Duodenal mucosa (tissue), 2 donors: ENCODE results near the gene NCKAP1.
"Not testable (repeated sequence)": the region's sequence is repeated elsewhere in the genome, so short reads cannot be mapped to it uniquely, and the experiment has no call there.

Source experiments
- H3K27ac ChIP-seq: one replicate; pipeline ENCODE4 v1.7.0; 2013; ENCODE audit warnings: low read depth, low read length
- H3K27me3 ChIP-seq, 2 donors: one replicate each; pipeline ENCODE4 v1.7.0; 2013; ENCODE audit warnings: low read length in 2 of 2, control low read depth in 1 of 2; ENCODE audit not compliant: insufficient read depth in 2 of 2, control insufficient read depth in 1 of 2
- H3K36me3 ChIP-seq, 2 donors: one replicate each; pipeline ENCODE4 v1.7.0; 2013; ENCODE audit warnings: low read length in 2 of 2, control low read depth in 1 of 2; ENCODE audit not compliant: insufficient read depth in 2 of 2, control insufficient read depth in 1 of 2
- H3K4me1 ChIP-seq, 2 donors: one replicate each; pipeline ENCODE4 v1.7.0; 2013; ENCODE audit warnings: low read length in 2 of 2, control low read depth in 1 of 2; ENCODE audit not compliant: insufficient read depth in 2 of 2, control insufficient read depth in 1 of 2
- H3K4me3 ChIP-seq, 2 donors: one replicate each; pipeline ENCODE4 v1.7.0; 2013; ENCODE audit warnings: low read length in 2 of 2, low read depth in 1 of 2
- H3K9ac ChIP-seq, 2 donors: one replicate each; pipeline ENCODE4 v1.7.0; 2013; ENCODE audit warnings: low read length in 2 of 2, low read depth in 1 of 2
- H3K9me3 ChIP-seq, 2 donors: one replicate each; pipeline ENCODE4 v1.7.0; 2013; ENCODE audit warnings: low read length in 2 of 2, control low read depth in 1 of 2; ENCODE audit not compliant: control insufficient read depth in 1 of 2

NCKAP1 gene

GRCh38 chr2:183027443-183027842 is 10.8 kb downstream of the NCKAP1 start:
- Histone ChIP-seq H3K27me3 (peaks cover 0 to 2% of the 10 kb centered on the region in 2 donors), H3K4me1 (peaks cover 0 to 10% of the 10 kb centered on the region in 2 donors), H3K4me3 (no peak overlapping the region), H3K36me3 (no peaks in the 10 kb centered on the region), H3K9me3 (no peaks in the 10 kb centered on the region), H3K9ac (no peak overlapping the region), H3K27ac (no peak overlapping the region)

DNA sequence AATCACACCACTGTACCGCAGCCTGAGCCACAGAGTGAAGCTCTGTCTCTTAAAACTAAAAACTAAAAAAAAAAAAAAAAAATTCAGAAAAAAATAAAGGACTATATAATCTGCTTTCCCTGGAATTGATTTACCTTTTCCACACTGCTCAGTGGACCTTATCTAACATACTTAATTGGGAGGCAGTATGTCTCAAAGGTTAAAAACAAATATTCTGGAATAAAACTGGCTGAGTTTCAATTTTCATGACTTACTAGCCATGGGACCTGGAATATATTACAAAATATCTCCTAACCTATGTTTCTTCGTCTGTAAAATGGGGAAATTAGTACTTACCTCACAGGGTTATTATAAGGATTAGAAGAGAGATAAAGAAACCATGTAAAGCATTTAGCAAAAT is 11.8 kb downstream of the NCKAP1 start:
- Histone ChIP-seq H3K27me3 (peaks cover 0 to under 1% of the 10 kb centered on the region in 2 donors), H3K4me3 (no peak overlapping the region), H3K9me3 (no peaks in the 10 kb centered on the region), H3K27ac (no peak overlapping the region), H3K36me3 (peaks cover 0 to 4% of the 10 kb centered on the region in 2 donors), H3K4me1 (peaks cover 0 to 10% of the 10 kb centered on the region in 2 donors), H3K9ac (no peak overlapping the region)

- H3K9ac ChIP-seq, result no peak overlapping the region
- H3K9me3 ChIP-seq, result no peaks in the 10 kb centered on the region
- no peak overlapping the region for H3K27ac ChIP-seq
- peaks cover 0 to 10% of the 10 kb centered on the region in 2 donors for H3K4me1 ChIP-seq
- H3K4me3 ChIP-seq, result no peak overlapping the region
- H3K36me3 ChIP-seq, result peaks cover 0 to 8% of the 10 kb centered on the region in 2 donors
- no peaks in the 10 kb centered on the region for H3K27me3 ChIP-seq
Observed at GRCh38 chr2:183025993-183026392, 12.3 kb downstream of the NCKAP1 start.

GRCh38 chr2:183024339-183025095 is 13.7 kb downstream of the NCKAP1 start:
- Histone ChIP-seq H3K4me1 (peaks cover 0 to 10% of the 10 kb centered on the region in 2 donors), H3K27ac (no peak overlapping the region)

DNA sequence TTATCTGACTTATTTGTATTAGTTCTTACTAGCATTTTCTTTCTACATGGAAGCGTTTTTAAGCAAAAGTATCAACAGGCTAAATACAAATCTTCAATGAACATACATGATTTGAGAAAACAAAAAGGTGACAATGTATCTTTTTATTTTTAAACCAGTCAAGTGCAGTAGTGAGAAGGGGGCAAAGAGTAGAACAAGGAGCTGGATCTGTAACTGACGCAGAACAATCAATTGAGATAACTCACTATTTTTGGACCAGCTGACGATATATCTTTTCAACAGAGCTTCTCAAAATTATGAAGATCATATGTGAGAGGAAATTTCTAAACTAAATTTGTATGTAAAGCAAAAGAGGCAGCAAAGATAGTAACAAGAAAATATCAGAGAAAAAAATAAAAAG is 15.5 kb downstream of the NCKAP1 start:
- H3K9me3 ChIP-seq, result no peaks in the 10 kb centered on the region
- H3K4me3 ChIP-seq, result no peak overlapping the region
- H3K36me3 ChIP-seq, result peaks cover 0 to 8% of the 10 kb centered on the region in 2 donors
- no peaks in the 10 kb centered on the region for H3K27me3 ChIP-seq
- no peak overlapping the region for H3K9ac ChIP-seq
- no peak overlapping the region for H3K27ac ChIP-seq
- H3K4me1 ChIP-seq, result peaks cover 0 to 10% of the 10 kb centered on the region in 2 donors

More at GRCh38 chr2:183024339-183025095, 13.7 kb downstream of the NCKAP1 start:
- Histone ChIP-seq H3K36me3 (peaks cover 0 to 8% of the 10 kb centered on the region in 2 donors), H3K9ac (no peak overlapping the region), H3K4me3 (no peak overlapping the region), H3K27me3 (no peaks in the 10 kb centered on the region), H3K9me3 (no peaks in the 10 kb centered on the region)

DNA sequence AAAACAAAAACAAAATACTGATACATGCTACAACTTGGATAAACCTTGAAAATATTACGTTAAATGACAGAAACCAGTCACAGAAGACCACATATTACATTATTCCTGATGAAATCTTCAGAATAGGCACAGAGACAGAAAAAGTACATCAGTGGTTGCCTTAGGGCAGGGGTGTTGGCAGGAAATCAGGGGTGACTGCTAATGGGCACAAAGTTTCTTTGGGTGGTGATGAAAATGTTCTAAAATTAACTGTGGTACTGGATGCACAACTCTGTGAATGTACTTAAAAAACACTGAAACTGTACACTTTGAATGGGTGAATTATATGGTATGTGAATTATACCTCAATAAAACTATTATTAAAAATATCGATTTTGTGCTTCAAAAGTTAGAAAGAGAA is 16.6 kb downstream of the NCKAP1 start:
- peaks cover 0 to 5% of the 10 kb centered on the region in 2 donors for H3K4me1 ChIP-seq
- H3K9me3 ChIP-seq, result no peaks in the 10 kb centered on the region
- H3K27me3 ChIP-seq, result no peaks in the 10 kb centered on the region
- no peak overlapping the region for H3K9ac ChIP-seq
- H3K4me3 ChIP-seq, result no peak overlapping the region
- no peak overlapping the region for H3K27ac ChIP-seq
- peaks cover 0 to 8% of the 10 kb centered on the region in 2 donors for H3K36me3 ChIP-seq

GRCh38 chr2:183019718-183020442 is 18.4 kb downstream of the NCKAP1 start:
- peaks cover 0 to 8% of the 10 kb centered on the region in 2 donors for H3K36me3 ChIP-seq
- no peak overlapping the region for H3K27ac ChIP-seq
- no peaks in the 10 kb centered on the region for H3K4me1 ChIP-seq
- no peak overlapping the region for H3K9ac ChIP-seq
- H3K4me3 ChIP-seq, result no peak overlapping the region
- H3K9me3 ChIP-seq, result no peaks in the 10 kb centered on the region
- H3K27me3 ChIP-seq, result no peaks in the 10 kb centered on the region

- H3K27ac ChIP-seq, H3K9ac ChIP-seq, H3K27me3 ChIP-seq, H3K4me1 ChIP-seq, H3K9me3 ChIP-seq, H3K4me3 ChIP-seq, H3K36me3 ChIP-seq: not testable (repeated sequence)
Observed at GRCh38 chr2:183017845-183018244, 20.4 kb downstream of the NCKAP1 start.

DNA sequence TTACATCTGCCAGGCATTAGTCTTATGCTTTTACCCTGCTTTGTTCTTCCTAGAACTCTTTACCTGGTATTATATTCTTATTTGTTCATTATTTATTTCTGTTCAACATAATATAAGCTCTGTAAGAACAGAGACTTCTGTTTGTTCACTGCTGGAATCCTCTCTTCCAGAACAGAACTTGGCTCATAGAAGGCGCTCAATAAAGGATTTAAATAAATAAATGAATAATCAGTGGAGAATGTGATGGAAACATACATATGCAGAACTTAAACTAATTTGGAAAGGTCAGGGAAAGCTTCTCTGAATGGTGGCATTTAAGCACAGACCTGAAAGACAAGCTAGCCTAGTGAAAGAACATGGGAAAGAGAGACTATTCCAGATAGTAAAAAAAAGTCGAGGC is 24.3 kb downstream of the NCKAP1 start:
- H3K9ac ChIP-seq, result no peak overlapping the region
- H3K36me3 ChIP-seq, result no peaks in the 10 kb centered on the region
- no peaks in the 10 kb centered on the region for H3K9me3 ChIP-seq
- H3K4me3 ChIP-seq, result no peak overlapping the region
- H3K27ac ChIP-seq, result no peak overlapping the region
- H3K4me1 ChIP-seq, result no peaks in the 10 kb centered on the region
- H3K27me3 ChIP-seq, result no peaks in the 10 kb centered on the region

- H3K4me1 ChIP-seq, result no peaks in the 10 kb centered on the region
- no peaks in the 10 kb centered on the region for H3K27me3 ChIP-seq
Observed at GRCh38 chr2:183011743-183012142, 26.5 kb downstream of the NCKAP1 start.

More at GRCh38 chr2:183011743-183012142, 26.5 kb downstream of the NCKAP1 start:
- H3K27ac ChIP-seq, result no peak overlapping the region
- H3K36me3 ChIP-seq, result no peaks in the 10 kb centered on the region
- H3K9me3 ChIP-seq, result no peaks in the 10 kb centered on the region
- H3K9ac ChIP-seq, result no peak overlapping the region
- H3K4me3 ChIP-seq, result no peak overlapping the region
